KOPT-K1 (cell line): ENCODE measurements around the gene GJB1.
A peak's percentile ranks its signal among the peaks of the same experiment; 100 is the strongest.

Experiments used
- H3K27ac ChIP-seq: fragments of 200-600 bp; sonication (generic); 2 replicates; pipeline ENCODE4 v1.5.1; 2016; ENCODE audit warnings: antibody characterized with exemption, mild to moderate bottlenecking, low read depth, low read length; ENCODE audit not compliant: poor library complexity, severe bottlenecking
- H3K36me3 ChIP-seq: fragments of 200-600 bp; sonication (generic); 2 replicates; pipeline ENCODE4 v1.5.1; 2017; ENCODE audit warnings: antibody characterized with exemption, mild to moderate bottlenecking, low read length, moderate library complexity; ENCODE audit not compliant: insufficient read depth
- H3K9me3 ChIP-seq: fragments of 200-600 bp; sonication (generic); 2 replicates; pipeline ENCODE4 v1.5.1; 2017; ENCODE audit warnings: antibody characterized with exemption, low read length, mild to moderate bottlenecking; ENCODE audit not compliant: insufficient read depth, poor library complexity, severe bottlenecking

Gene GJB1

DNA sequence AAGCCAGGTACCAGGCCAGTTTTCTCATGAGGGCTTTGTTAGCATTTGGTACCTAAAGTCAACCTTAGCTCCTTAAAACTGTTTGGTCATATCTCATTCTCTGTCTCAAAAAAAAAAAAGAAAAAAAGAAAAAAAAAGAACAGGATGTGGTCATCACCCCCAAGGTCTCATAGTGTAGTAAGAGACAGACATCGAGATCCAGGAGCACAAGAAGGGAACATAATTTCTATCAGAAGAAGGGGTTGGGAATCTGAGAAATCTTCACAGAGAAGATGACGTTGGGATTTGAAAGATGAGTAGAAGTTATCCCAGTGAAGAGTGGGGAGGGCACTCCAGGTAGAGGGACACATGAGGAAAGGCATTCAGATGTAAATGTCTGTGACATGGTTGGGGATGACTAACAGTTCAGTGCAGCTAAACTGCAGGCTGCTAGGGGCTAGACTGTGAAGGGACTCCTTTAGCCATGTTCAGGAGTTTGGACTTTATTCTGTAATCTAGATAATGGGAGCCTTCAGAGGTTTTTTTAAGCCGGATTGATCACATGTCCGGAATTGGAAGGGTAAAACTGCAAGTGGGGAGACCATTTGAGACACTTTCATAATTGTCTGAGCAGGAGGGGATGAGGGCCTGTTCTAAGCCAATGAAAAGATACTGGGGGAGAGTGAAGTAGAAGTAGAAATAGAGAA, 26.9 kb upstream of the GJB1 start:
- no peaks in the 10 kb centered on the region for H3K9me3 ChIP-seq
- H3K27ac ChIP-seq = peak overlapping the region; percentile 52
- H3K36me3 ChIP-seq = no peaks in the 10 kb centered on the region

DNA sequence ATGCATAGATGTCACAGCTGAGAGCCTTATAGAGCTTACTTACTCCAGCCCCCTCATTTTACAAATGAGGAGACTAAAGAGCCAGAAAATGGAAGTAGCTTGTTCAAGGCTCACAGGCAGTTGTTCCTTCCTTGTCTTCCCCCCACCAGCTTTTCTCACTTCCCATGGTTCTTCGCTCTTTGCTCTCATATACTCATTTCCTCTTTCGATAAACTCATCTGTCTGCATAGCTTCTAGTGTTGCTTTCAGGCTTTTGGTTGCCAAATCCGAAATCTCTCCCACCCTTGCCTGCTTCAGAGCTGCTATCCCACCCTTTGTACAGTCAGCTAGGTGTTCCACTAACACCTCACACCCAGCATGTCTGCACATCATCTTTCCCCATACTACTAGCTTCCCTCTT, 25.0 kb upstream of the GJB1 start:
- Histone ChIP-seq H3K27ac (peak overlapping the region; percentile 62), H3K36me3 (no peaks in the 10 kb centered on the region), H3K9me3 (no peaks in the 10 kb centered on the region)

DNA sequence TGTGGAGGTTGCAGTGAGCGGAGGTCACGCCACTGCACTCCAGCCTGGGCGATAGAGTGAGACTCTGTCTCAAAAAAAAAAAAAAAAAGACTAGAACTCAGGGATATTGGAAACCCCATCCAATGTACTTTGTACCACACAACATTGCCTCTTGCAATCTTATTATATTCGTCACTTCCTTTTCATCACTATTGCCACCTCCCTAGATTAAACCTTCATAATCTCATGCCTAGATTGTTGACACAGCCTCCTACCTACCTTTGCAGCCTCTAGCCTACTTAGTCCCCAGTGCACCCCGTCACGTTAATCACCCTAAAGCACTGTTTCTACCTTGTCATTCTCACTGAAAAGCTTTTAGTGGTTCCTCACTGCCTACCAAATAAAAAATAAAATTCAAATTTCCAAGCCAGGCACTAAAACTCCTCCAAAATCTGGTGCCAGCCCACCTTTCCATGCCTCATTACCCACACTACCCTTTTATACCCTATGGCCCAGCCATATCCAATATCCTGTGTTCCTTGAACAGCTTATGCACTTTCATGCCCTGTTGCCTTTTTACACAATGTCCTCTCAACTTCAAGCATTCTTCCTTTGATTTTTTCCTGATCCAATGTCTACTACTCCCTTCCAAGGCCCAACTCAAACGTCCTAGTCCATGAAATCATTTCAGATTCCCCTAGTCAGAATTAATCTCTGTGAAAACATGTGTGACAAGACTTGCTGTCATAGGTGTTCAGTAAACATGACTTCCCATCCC, 23.6 kb upstream of the GJB1 start:
- no peaks in the 10 kb centered on the region for H3K9me3 ChIP-seq

DNA sequence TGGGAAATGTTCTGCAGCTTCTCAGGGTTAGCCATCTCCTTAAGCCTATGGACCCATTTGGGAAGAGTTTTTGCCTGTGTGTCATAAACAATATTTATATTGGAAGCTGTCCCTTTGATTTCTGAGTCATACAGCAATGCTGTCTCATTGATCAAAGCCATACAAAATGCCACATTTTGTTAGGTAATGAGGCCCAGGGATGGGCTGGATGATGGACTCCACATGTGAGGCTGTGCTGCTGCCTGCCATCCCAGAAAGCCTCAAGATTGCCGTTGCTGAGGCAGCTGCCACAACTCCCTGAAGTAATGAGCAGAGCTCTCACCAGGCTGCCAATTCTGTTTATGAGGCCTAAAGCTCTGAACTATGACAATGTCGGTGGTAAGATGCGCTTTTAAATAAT, 12.2 kb upstream of the GJB1 start:
- Histone ChIP-seq H3K9me3 (no peaks in the 10 kb centered on the region), H3K27ac (no peak overlapping the region), H3K36me3 (no peaks in the 10 kb centered on the region)

More for the DNA sequence above, 23.6 kb upstream of the GJB1 start:
- no peaks in the 10 kb centered on the region for H3K36me3 ChIP-seq
- H3K27ac ChIP-seq = no peak overlapping the region

DNA sequence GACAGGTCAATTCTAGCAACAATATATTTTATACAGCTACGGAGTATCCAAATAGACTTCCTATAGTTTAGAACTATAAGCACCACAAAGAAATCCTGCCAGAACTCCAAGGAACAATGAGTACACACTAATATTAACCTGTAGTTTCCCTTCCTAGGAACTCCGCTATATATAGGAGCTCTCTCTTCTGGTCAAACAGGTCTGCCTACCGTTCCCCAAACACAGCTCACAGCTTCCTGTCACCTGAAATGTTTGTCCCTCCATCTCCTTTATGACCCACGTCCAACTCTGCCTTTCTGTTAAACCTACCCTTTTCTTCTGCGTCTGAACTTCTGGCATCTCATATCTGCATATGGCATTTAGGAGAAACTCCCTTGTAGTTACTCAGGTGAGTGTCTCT, 10.5 kb upstream of the GJB1 start:
- Histone ChIP-seq H3K36me3 (no peaks in the 10 kb centered on the region), H3K27ac (no peak overlapping the region), H3K9me3 (no peaks in the 10 kb centered on the region)

DNA sequence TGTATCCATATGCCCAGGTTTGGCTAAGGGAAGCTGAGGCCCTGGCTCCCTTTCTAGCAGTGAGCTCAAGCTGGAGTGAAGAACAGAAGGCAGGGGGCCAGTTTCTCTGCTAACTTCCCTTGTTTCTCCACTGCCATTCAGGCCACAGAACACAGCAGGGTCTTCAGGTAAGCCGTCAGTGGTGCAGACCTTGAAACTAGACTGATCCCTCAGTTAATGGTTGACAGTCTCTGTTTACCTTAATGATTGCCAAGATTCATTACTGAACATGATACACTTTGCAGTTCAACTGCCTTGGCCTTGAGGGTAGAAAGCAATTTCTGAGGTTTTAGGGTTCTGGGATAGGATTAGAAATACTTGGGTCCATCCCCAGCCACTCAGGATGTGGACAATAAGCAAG, 8.9 kb upstream of the GJB1 start:
- Histone ChIP-seq H3K9me3 (no peaks in the 10 kb centered on the region), H3K27ac (no peak overlapping the region), H3K36me3 (no peaks in the 10 kb centered on the region)

DNA sequence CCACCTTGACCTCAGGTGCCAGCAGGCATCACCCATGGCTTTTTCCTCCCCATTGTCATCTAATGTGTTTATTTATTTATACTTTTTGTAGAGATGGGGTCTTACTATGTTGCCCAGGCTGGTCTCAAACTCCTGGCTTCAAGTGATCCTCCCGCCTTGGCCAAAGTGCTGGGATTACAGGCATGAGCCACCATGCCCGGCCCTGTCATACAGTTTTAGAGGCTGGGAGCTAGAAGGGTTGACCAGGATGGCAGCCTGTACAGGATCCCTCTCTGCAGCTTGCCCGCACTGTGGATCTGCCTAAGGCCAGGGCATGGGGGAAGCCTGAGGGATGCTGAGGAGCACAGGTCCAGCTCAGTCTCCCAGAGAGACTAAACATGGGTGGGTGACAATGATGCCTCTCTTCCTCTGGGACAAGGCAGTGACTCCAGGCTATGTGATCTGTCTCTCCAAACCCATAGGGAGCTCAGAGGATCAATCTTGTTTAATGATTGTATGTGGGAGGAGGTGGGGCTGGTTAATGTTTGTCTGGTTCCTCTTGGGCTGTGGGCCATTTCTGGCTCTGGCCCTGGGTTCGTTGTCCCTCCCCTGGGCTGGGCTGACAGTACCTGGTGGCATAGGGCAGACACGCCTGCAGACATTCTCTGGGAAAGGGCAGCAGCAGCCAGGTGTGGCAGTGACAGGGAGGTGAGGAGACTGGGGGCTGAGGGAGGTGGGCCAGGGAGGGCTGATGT, 8.3 kb upstream of the GJB1 start:
- Histone ChIP-seq H3K36me3 (no peaks in the 10 kb centered on the region), H3K9me3 (no peaks in the 10 kb centered on the region), H3K27ac (no peak overlapping the region)

DNA sequence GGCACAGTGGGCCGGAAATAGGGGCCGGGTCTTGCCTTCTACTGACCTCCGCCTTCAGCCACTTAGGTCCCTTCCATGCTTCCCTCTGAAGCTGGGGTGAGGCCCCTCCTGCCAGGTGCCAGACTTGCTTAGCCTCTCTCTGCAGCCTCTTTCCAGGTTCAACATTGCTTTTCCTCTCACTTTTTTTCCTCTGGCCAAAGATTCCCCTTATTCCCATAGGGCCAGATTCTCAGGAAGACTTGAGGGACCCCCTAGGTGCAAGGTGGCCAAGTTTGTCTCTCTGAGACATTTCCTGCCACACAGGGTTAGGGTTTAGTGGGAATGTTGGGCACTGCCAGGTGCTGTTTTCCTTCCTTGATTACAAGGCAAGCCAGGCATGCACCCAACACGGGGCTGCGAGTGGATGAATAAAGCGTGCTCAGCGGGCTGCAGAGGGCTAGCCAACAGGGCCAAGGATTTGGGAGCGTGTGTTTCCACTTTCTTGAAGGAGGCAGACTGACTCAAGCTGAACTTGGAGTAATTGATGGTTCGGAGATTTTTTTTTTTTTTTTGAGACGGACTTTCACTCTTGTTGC, 7.6 kb upstream of the GJB1 start:
- H3K36me3 ChIP-seq = no peaks in the 10 kb centered on the region
- H3K9me3 ChIP-seq = no peaks in the 10 kb centered on the region
- H3K27ac ChIP-seq = no peak overlapping the region

DNA sequence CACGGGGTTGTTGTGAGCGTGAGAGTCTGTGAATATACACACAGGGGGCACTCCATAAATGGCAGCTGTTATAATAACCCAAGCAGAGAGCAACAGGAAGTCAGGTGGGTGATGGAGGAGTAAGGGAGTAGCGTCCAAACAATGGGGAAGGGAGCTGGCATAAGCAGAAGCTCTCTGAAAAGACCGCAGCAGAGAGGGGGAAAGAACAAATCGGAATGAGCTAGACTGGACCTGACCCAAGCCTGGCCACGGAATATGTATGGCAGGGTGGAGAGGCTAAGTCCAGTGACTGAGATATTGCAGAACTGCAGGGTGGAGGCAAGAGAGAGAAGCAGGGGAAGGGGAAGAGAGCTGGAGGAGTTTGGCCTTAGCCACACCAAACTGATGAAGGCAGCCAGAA, 6.5 kb upstream of the GJB1 start:
- Histone ChIP-seq H3K9me3 (no peaks in the 10 kb centered on the region), H3K36me3 (no peaks in the 10 kb centered on the region), H3K27ac (no peak overlapping the region)

DNA sequence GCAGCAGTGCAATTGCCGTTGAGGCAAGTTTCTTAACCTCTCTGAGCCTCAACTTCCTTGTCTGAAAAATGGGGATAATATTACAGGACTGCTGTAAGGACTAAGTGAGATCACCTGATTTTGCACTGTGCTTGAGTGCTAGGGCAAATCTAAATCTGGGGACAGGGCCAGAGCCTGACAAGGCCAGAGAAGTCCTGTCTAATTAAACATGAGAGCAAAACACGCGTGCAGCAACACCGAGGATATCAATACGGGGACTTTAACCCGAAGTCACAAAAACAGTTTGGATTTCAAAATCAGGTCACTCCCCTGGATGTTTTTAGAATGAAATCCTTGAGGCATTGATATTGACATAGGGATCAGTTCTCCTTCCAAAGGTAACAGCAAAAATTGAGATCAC, 5.7 kb upstream of the GJB1 start:
- H3K36me3 ChIP-seq = no peaks in the 10 kb centered on the region
- H3K9me3 ChIP-seq = no peaks in the 10 kb centered on the region
- H3K27ac ChIP-seq = no peak overlapping the region

DNA sequence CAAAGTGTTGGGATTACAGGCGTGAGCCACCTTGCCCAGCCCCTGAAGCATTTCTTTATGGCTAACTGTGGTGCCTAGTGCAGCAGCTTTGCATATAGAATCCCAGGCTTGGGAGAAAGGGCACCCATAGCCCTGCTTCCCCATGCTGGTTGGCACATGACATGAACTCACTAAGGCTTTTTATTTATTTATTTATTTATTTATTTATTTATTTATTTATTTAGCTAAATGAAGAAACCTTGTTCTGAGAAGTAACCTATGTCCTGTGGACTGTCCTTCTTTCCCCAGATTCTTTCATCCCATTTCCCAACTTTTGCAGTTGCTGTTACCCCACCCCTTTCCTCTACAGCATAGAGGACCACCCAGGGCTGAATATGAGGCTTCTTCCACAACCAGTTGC, 1.9 kb upstream of the GJB1 start:
- Histone ChIP-seq H3K36me3 (no peaks in the 10 kb centered on the region), H3K27ac (no peak overlapping the region), H3K9me3 (no peaks in the 10 kb centered on the region)

DNA sequence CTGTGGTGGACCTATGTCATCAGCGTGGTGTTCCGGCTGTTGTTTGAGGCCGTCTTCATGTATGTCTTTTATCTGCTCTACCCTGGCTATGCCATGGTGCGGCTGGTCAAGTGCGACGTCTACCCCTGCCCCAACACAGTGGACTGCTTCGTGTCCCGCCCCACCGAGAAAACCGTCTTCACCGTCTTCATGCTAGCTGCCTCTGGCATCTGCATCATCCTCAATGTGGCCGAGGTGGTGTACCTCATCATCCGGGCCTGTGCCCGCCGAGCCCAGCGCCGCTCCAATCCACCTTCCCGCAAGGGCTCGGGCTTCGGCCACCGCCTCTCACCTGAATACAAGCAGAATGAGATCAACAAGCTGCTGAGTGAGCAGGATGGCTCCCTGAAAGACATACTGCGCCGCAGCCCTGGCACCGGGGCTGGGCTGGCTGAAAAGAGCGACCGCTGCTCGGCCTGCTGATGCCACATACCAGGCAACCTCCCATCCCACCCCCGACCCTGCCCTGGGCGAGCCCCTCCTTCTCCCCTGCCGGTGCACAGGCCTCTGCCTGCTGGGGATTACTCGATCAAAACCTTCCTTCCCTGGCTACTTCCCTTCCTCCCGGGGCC, 1.2 kb downstream of the GJB1 start:
- Histone ChIP-seq H3K27ac (no peak overlapping the region), H3K36me3 (no peaks in the 10 kb centered on the region), H3K9me3 (no peaks in the 10 kb centered on the region)

DNA sequence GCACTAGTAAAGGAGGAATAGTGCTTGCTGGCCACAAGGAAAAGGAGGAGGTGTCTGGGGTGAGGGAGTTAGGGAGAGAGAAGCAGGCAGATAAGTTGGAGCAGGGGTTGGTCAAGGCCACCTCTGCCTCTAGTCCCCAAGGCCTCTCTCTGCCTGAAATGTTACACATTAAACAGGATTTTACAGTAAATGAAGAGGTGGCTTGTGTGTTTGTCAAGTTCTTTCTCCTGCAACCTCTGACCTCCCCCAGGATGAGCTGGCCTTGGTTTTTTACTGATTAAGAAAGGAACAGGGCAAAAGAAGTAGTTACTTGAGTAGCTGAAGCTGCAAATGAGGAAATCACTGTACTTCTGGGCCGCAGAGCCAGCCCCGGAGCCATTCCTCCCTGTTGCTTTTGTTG, 2.0 kb downstream of the GJB1 start:
- Histone ChIP-seq H3K36me3 (no peaks in the 10 kb centered on the region), H3K27ac (no peak overlapping the region), H3K9me3 (no peaks in the 10 kb centered on the region)

DNA sequence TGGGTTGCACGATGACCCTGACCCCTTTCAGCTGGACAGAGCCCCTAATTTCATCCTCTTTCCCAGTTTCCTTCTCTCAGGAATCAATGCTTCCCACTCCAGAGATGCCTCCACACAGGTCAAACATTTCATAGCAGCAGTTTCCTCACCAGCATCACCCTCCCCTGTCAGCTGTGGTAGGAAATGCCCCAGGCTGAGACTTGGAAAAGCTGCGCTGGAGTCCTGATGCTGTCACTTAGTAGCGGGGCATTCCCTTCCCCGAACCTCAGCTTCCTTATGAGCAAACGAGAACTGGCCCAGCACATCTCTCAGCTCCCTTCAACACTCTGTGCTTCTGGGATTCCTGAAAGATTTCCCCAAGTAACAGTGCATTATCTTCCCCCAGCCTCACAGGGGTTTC, 2.7 kb downstream of the GJB1 start:
- Histone ChIP-seq H3K27ac (no peak overlapping the region), H3K9me3 (no peaks in the 10 kb centered on the region), H3K36me3 (no peaks in the 10 kb centered on the region)
